Middle frontal gyrus (tissue), 1 donor: ENCODE measurements around the gene GIMD1.
"Not testable (repeated sequence)": the region's sequence is repeated elsewhere in the genome, so short reads cannot be mapped to it uniquely, and the experiment has no call there.

Experiments used
- DNase-seq: peaks from one replicate; pipeline ENCODE4 v3.0.0-alpha.2; 2015; ENCODE audit warnings: low spot score; ENCODE audit errors: extremely low spot score

Gene GIMD1

GRCh38 chr4:106368678-106369077 lies at the start of gene GIMD1:
Gene GIMD1, minus strand, starts transcription at chr4:106368778. Its CDS starts 1,343 bp downstream, at chr4:106367435.
- no peak for DNase-seq

GRCh38 chr4:106414366-106414765 lies 45.8 kb upstream of the GIMD1 start:
- DNase-seq, result no peak

- no peak for DNase-seq
Measured at GRCh38 chr4:106409901-106410889, 41.6 kb upstream of the GIMD1 start.

DNA sequence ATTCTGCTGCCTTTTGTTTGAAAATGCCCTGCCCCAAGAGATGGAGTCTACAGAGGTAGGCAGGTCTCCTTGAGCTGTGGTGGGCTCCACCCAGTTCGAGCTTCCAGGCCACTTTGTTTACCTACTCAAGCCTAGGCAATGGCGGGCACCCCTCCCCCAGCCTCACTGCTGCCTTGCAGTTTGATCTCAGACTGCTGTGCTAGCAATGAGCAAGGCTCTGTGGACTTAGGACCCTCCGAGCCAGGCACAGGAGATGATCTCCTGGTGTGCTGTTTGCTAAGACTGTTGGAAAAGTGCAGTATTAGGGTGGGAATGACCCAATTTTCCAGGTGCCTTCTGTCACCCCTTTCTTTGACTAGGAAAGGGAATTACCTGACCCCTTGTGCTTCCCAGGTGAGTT lies 39.4 kb upstream of the GIMD1 start:
- not testable (repeated sequence) for DNase-seq

DNA sequence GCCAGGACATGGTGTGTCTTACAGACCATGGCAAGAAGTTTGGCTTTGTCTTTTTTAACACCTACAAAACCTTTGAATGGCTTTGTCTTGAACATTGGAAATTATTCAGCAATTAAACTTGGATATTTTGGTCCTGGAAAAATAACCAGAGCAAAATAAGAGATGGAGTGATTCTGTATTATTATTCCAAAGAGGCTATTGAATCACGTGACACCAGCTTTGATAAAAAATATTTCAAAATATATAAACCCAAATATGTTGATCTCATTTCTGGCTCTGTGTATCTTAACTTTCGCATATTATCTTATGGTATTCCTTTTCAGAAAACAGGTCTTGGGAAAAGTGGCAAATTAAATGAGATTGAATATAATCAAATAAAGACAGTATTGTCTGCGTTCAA lies 32.6 kb upstream of the GIMD1 start:
- no peak for DNase-seq

DNA sequence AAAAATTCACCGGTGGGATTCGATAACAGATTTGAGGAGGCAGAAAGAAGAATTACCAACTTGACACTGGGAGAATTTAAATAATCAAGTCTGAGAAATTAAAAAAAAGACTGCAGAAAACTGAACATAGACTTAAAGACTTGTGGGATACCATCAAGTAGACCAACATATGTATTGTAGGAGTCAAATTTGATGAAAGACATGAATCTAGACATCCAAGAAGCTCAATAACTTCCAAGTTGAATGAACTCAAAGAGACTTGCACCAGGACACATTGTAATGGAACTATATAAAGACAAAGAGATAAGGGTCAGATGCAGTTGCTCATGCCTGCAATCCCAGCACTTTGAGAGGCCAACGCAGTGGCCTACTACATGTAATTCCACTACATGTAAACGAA lies 30.3 kb upstream of the GIMD1 start:
- DNase-seq, result not testable (repeated sequence)

- DNase-seq, result no peak
Measured at GRCh38 chr4:106395582-106395981, 27.0 kb upstream of the GIMD1 start.

- DNase-seq, result no peak
Measured at GRCh38 chr4:106385853-106386393, 17.3 kb upstream of the GIMD1 start.

DNA sequence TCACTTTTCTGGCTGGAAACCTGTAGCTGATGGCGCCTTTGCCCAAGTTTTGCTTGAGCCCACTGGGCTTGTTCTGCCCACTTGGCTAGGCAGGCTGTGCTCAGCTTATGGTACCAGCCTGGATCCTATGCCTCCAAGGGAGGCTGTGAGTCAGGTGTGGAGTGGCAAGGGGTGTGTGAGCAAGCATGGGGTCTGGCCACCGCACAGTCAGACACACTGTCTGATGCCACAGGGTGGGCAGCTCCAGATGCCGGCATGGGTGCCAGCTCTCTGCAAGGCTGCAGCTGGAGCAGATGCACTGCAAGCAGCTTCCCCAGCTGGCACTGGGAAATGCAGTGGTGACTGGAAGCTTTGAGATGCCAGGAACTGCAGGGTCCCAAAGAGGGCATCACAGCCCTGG lies 16.3 kb upstream of the GIMD1 start:
- no peak for DNase-seq

- DNase-seq, result no peak
Measured at GRCh38 chr4:106380179-106380578, 11.6 kb upstream of the GIMD1 start.

DNA sequence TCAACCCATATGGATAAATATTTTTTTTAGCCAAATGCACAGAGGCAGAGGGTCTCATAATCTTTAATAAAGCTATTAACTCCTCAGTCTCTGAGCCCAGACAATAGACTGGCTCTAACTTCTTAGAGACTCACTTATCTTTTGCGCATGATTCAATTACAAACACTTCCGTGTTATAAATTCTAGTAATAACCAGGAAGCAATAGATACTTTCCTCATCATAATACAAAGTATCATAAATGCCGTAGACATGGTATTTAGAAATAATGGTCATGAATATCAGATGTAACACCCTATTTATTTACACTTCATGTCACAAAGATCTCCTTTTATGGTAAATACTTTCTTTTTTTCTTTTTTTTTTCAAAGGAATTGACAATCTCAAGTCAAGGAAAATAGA lies 4.4 kb upstream of the GIMD1 start:
- DNase-seq, result no peak

- DNase-seq, result no peak
Measured at GRCh38 chr4:106371161-106371560, 2.6 kb upstream of the GIMD1 start.

DNA sequence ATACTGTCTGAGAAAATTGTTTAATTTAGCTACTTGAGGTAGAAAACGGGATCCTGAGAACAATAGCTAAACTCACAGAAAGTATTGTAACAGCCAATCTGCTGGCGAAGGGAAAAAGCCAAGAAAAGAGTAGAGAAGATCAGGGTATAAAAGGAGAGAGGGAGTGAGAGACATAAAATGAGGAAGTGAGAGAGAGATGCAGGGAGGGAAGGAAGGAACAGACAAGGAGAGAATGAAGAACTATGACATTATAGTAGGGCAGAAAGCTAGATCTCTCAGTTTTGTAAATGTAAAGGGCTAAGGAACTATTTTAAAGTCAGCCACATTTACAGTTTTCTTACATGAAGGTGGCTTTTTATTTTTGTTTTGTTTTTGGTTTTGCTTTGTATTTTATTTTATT lies 1.6 kb upstream of the GIMD1 start:
- DNase-seq, result no peak

GRCh38 chr4:106369456-106370060 lies 980 bp upstream of the GIMD1 start:
- no peak for DNase-seq

GRCh38 chr4:106367072-106367471 lies 1.5 kb downstream of the GIMD1 start:
- no peak for DNase-seq

- DNase-seq, result no peak
Measured at GRCh38 chr4:106366026-106366425, 2.6 kb downstream of the GIMD1 start.

- DNase-seq, result no peak
Measured at GRCh38 chr4:106365613-106366012, 3.0 kb downstream of the GIMD1 start.

GRCh38 chr4:106364282-106364681 lies 4.3 kb downstream of the GIMD1 start:
- DNase-seq, result no peak

DNA sequence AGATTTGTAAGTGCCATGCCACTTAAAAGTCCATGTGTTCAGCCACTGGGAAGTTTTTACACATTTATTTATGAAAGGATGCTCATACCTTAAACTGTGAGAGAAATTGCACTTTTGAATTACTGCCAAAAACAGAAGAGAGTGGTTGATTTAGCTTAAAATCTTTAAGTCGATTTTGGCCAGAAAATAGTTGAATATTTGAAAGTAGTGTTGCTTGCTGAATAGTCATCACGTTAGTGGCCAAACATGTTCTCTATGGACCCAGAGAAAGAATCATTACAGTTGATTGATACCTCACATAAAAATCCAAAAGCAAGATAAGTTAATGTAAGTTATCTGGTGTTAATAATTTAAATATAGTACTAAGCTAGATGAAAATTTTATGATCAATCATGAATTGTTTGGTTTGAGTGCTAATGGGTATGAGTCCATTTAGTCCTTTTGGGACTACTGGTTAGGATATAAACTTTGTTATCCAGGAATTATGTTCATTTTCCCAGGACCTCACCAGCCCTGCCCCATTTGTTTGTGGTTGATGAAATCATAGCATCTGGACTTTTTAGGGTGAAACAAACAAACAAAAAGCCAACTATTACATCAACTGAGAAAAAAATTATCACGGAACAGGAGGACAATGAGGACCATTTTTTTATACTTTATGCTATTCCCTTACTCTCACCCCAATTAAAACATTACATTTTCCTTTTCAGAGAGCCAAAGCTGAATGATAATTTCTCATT lies 6.3 kb downstream of the GIMD1 start:
- no peak for DNase-seq

DNA sequence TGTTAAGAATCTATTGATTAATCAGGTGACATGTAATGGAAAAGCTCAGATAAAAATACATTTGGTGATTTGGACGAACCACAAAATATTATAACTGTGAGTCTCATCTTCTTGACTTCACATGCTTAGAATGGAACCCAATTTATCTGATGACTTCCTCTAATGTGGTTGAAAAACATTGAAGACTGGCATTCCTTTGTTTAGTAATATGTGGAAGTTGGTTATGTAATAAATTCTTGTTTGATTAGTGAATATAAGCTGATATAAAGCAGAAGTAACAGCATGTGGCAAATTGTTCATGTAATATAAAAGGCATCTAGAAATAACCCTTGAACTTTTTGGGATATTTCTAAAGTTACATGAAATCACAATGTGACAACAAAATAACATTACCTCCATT lies 9.7 kb downstream of the GIMD1 start:
- no peak for DNase-seq

GRCh38 chr4:106355193-106355592 lies 13.4 kb downstream of the GIMD1 start:
- no peak for DNase-seq

DNA sequence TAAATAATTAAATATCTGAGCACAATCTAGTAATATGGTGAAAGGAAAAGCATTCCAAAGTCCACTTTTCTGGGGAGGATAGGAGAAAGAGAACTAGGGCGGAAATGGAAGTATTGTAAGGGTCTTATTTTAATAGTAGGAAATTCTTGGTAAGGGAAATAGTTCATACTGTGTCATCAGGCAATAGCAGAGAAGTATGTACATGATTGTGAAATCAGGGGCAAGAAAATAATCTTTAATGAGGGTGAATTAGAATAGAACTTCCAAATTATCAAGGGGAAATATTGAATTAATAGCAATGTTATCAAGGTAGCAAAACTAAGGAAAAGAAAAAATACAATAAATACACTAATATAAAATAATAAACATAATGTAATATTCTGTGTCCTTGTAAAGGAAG lies 14.8 kb downstream of the GIMD1 start:
- no peak for DNase-seq
